GM23248 (cell line): ENCODE results near the gene MOK.

ENCODE experiments used
- EZH2 ChIP-seq: fragments of 200-600 bp; sonication (generic); IDR thresholded peaks from 2 replicates; pipeline ENCODE4 v1.6.1; 2018; ENCODE audit warnings: antibody characterized with exemption, mild to moderate bottlenecking; ENCODE audit not compliant: insufficient read depth, poor library complexity, severe bottlenecking
- EZH2phosphoT487 ChIP-seq: fragments of 200-600 bp; sonication (generic); IDR thresholded peaks from 2 replicates; pipeline ENCODE4 v1.6.1; 2018; ENCODE audit warnings: antibody characterized with exemption, moderate library complexity, mild to moderate bottlenecking, low read depth; ENCODE audit not compliant: insufficient read depth

DNA sequence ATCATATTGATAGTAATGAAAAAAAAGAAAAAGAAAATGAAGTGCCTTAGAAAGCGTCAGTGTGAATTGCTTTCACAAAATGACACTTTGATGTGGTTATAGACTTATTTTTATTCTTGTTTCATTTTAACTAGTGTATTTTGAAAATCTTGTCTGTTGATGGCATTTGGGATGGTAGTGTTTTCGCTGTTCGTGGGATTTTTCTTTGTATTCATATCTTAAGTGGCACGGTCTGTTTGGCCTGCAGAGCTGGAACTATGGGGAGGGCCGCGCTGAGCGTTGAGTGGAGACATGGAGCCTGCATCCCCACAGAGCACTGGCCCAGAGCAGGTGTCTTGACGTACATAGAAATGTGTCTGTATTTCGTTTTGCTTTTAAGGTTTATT is 103.6 kb downstream of the MOK start:
- TF ChIP-seq EZH2 (no peak), EZH2phosphoT487 (no peak)
